GM12864 (cell line): Measurements from ENCODE around the gene AGR3.

ENCODE experiments used
- DNase-seq: peaks from one replicate; pipeline ENCODE4 v3.0.0-alpha.2; 2011; ENCODE audit warnings: low read depth
- H3K4me3 ChIP-seq: 2 replicates; pipeline ENCODE4 v1.5.1; 2011; ENCODE audit warnings: mild to moderate bottlenecking, low read depth, low read length, control low read depth
- TF ChIP-seq, protein P1 (sequence below): IDR thresholded peaks from 2 replicates; pipeline ENCODE4 v1.5.1; 2011; ENCODE audit warnings: low read depth, mild to moderate bottlenecking, moderate library complexity, low read length, control low read depth, inconsistent platforms; ENCODE audit errors: missing control alignments

The AGR3 gene

DNA sequence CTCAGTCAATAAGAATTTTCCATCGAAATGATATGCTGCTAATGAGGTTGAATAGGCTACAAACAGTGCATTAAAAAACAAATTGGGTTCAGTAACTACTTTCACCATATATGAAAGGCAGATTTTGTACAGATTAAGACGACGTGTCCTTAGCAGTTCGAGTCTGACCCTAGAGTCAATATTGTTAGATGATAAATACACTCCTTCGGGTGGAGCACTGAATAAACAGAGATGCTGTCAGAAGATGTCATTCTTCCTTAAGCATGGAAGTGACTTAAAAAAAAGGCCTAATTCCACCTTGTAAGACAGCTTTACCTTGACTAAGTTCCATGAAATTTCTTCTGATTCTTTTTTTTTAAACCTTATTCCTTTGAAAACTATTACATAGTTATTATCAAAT, 71.2 kb downstream of the AGR3 start:
- no peak overlapping the region for H3K4me3 ChIP-seq
- TF ChIP-seq, protein P1, sequence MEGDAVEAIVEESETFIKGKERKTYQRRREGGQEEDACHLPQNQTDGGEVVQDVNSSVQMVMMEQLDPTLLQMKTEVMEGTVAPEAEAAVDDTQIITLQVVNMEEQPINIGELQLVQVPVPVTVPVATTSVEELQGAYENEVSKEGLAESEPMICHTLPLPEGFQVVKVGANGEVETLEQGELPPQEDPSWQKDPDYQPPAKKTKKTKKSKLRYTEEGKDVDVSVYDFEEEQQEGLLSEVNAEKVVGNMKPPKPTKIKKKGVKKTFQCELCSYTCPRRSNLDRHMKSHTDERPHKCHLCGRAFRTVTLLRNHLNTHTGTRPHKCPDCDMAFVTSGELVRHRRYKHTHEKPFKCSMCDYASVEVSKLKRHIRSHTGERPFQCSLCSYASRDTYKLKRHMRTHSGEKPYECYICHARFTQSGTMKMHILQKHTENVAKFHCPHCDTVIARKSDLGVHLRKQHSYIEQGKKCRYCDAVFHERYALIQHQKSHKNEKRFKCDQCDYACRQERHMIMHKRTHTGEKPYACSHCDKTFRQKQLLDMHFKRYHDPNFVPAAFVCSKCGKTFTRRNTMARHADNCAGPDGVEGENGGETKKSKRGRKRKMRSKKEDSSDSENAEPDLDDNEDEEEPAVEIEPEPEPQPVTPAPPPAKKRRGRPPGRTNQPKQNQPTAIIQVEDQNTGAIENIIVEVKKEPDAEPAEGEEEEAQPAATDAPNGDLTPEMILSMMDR, result no peak
- no peak for DNase-seq

DNA sequence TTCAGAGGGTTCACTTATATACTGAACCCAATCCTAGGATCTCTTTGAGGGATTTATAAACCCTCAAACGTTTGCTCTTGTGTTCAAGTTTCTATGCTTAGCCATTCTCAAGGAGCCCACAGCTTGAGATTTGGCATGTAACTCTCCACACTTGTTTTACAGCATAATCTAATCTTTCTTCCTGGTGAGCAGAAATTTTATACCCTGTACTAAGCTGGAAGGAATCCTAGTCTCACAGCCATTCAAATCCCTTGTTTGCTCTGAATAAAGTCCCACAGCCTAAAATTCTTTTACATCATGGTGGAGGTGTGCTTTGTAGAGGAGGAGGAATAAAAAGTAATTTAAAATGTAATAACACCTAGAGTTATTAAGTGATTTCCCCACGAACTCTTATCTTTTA, 71.7 kb downstream of the AGR3 start:
- TF ChIP-seq, protein P1, result no peak
- no peak overlapping the region for H3K4me3 ChIP-seq
- no peak for DNase-seq
